Activated CD8-positive, alpha-beta memory T cell treated with anti-CD3 and anti-CD28 coated beads for 1 hour (primary cell): Measurements from ENCODE around the gene DGCR8.

Experiments used
- DNase-seq, 2 donors: peaks; one replicate each; pipeline ENCODE4 v3.0.0-alpha.2; 2020; ENCODE audit warnings: low read depth in 1 of 2; ENCODE audit errors: extremely low read depth in 1 of 2

The DGCR8 gene

DNA sequence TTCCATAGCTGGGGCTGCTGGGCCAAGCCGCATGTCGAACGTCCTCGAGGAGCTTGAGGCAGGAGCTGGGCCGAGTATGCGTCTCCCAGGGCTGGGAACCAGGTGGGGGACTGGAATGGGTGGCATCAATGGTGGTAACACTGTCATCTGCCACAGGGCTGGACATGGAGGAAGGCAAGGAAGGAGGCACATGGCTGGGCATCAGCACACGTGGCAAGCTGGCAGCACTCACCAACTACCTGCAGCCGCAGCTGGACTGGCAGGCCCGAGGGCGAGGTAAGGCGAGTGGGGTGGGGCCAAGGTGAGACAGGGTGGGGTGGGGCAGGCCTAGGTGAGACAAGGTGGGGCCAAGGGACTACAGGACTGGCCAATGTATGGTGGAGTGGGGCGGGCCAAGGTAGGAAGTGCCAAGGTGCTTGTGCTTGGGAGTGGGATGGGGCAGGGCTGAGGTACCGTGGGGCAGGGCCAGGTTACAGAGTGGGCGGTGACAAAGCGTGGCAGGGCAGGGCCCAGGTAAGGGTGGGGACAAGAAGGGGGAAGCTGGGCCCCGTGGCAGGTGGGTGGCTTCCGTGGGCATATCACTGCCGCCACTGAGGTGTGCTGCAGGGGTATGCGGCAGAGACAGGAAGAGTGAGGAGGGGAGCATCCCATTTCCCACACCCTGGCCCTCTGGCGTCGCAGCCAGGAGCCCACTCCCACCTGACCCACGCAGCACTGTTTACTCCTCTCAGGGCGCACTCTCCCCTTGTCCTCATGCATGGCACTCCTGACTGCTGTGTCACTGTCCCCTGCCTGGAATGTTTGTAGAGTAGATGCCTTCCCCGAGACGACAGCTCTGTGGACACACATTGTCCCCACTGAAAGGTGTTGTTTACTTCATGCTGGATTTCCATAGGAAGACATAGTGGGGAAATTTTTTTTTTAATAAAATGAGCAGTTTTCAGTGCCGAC is 27.5 kb upstream of the DGCR8 start:
- no peak for DNase-seq

DNA sequence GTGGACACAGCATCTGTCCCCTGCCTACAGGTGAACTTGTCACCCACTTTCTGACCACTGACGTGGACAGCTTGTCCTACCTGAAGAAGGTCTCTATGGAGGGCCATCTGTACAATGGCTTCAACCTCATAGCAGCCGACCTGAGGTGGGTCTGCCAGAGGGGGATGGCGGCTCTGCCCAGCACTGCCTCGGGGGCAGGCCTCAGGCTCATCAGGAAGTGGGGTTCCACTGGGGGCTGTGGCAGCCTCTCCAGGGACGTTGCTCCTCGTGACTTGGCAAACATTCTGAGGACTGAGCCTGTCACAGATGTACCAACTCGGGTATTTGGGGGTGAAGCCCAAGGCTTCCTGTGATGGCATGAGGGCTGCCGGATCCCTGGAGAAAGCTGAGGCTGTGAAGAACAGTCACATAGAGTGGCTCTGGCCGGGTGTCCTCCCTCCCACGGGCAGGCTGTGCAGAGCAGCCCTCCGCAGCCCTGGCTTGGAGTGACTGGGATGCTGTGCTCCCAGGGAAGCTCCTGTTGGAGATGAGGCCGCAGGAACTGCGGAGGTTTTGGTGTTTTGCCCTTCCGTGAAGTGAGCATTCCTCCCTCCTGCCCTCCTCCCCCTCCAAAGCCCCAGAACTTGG is 26.5 kb upstream of the DGCR8 start:
- no peak for DNase-seq

DNA sequence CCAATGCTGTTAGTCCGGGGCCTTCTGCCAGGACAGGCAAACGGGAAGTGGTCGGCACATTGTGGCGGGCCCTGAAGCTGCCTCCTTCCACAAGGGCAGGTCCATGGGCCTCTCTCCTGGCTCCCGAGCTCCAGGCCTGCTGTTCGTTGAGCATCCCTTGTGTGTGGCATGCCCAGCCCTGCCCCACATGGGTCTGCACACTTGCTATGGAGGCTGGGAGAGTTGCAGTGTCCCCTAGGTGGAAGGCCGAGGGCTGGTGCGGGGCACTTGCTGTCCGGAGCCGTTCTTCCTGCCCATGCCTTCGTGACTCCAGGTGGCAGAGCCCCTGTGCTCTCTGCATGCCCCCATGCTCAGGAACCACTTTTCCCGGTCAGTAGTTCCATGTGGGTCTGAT is 26.0 kb upstream of the DGCR8 start:
- DNase-seq = no peak

DNA sequence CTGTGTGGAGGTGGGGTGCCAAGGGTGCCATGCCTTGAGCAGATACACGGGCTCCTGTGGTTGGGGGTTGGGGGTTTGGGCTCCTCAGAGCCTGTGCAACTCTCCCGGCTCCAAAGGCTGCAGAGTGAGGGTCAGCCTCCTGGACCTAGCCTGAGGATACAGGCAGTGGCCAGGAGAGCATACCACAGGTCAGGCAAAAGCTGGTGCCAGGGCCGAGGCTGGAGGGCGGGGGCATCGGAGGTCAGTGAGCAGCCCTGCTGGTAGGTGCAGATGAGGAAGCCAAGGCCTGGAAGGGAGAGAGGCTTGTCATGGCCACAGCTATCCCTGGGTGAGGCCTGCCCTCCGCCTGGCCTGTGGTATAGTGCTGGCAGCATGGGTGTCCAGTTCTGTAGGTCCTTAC is 25.6 kb upstream of the DGCR8 start:
- no peak for DNase-seq

DNA sequence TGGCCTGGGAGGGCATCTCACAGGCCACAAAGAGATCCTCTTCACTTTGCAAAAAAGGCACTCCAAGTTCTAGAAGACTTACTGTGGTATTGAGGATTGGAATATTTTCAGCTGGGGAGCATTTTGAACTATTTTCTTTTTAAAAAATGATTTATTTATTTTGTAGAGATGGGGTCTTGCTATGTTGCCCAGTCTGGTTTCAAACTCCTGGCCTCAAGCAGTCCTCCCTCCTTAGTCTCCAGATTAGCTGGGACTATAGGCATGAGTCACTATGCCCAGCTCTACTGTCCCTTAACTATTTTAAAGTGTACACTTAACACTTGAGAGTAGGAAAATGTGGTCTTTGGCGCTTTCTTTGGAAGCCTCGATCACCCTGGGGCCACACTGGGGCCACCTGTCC is 24.9 kb upstream of the DGCR8 start:
- no peak for DNase-seq

DNA sequence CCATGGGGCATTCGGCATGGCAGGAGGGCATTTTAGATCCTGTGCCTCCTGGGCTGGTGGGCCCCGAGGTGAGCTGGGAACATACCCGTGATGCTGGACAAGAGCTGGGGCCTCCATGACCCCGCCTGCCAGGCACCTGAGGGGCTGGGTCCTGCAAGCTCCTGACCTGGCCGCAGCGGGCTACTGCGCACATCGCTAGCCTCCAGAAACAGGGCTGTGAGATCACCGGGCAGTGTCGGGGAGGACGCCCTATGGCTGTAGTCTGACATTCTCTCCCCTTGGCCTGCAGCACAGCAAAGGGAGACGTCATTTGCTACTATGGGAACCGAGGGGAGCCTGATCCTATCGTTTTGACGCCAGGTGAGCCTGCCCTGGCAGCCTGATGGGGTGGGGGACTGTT is 24.4 kb upstream of the DGCR8 start:
- no peak for DNase-seq

DNA sequence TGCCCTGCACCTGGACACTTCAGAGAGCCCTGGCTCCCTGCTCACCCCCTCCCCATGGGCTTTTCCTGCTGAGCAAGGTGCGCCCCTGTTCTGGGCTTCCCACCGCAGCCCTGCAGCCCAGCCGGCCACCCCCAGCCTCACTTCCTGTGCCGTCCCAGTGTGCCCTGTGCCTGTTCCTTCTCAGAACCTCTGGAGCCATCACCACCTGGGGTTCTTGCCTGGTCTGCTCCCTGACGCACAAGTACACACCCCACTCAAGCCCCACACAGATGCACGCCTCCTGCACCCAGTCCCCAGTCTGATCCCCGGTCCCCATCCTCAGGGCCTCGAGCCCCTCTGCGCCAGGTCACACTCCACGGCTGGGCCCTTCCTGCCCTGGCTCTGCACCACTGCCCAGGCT is 23.9 kb upstream of the DGCR8 start:
- no peak for DNase-seq

DNA sequence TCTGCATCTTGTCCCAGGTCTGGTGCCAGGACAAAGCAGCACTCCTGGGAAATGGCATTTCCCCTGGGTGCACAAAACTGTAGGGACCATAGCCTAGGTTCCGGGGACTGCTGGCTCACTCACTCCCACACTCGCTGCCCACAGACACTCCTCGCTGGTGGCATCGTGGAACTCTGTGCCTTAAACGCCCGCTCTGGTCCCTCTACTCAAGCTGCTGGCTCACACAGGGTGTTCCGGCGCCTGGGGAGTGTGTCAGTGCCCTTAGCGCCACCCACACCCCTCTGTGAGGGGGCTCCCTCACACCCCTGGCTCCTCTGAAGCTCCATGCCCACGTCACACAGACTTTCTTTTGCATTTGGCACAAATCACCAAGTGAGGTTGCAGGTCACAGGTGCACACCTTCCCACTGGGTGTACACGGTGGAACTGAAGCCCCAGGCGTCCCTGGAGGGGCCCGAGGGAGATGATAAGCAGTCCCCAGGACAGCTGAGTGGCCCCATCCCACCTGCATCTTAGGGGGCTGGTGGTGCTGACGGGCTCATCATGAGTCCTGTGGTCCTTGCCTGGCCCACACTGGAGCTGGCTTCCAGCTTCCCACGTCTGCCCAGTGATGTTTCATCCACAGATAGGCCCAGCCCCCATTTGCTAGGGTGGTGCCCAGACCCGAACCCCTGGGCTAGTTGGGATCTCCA is 23.2 kb upstream of the DGCR8 start:
- DNase-seq = no peak

DNA sequence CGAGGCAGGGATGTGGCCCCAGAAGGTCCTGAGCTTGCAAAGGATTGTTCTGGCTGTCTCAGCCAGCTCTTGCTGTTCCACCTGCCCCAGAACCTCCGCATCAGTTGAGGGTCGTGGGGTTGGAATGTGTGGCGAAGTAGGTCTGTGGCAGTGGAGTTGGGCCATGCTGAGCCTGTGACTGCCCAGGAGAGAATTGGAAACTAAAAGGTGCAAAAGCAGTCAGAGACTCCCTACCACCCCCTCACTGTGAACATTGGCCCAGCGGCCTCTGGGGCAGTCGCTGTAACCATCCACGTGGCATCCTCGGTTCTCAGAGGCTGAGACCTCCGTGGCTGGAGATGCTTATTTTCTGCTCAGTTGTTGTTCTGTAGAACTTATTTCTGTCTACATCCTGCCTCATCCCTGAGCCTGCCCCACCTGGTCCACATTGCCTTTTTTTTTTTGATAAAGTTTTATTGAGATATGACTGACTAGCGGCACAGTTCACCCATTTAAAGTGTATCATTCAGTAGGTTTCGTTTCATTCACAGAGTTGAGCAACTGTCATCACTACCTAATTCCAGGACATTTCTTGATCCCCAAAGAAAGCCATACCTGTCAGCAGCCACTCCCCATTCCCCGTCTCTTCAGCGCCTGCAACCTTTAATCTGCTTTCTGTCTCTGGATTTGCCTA is 22.3 kb upstream of the DGCR8 start:
- DNase-seq = no peak

DNA sequence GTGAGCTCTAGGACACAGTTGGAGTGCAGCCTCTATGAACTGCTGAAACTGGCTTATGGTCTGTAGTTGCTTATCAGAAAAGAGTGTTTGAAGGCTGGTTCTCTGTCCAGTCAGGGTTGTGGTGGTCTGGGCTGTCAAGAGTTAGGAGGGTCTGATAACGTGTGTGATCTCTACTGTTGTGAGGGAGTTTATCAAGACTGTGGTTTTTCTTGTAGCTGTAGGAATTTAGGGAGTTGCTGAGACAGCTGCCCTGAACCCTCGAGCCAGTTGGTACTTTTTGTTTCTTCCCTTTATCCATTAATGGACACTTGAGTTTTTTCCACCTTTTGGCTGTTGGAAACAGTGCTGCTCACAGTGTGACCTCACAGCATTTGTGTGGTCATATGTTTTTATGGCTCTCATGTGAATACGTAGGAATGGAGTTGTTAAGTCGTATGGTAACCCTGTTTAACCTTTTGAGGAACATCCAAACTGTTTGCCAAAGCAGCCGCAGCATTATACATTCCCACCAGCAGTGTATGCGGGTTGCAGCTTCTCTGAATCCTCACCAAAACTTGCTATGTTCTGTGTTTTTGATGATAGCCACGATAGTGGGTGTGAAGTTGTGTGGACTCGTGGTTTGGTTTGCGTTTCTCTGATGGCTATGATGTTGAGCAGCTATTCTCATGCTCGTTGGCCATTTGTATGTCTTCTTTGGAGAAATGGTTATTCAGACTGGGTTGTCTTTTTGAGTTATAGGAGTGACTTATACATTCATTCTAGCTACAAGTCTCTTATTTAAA is 20.9 kb upstream of the DGCR8 start:
- no peak for DNase-seq

DNA sequence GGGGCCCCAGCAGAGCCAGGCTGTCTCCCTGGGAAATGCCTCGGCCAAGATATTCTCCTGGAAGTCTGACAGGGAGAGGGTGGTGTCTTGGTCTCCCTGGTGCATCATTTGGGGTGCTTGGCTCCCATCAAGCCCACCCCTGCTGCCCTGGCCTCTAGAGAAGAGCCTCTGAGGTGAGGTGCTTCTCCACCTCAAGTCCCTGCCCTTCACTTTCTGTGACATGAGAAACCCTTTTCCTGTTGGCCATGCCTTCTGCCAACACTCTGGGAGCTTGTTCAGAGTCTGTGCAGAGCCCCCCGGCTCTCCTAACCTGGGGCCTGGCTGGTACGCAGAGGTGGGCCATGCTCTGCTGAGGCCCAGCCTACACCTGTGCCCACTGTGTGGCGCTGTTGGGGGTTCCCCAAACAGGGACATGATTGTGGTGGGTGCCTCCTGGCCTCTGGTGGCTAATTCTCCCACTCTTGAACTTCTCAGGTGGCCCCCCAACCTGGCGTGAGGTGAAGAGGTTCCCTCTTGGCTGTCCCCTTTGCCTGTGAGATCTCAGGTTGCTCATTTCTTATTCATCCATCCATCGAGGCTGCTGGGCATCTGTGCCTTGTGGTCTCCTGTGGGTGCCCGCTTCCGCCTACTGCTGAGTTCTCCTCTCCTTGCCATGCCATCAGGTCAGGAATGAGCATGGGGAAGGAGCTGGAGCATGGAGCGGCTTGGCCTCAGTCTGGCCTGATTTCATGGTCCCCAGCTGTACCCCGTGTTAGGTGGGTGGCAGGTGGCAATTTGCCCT is 19.2 kb upstream of the DGCR8 start:
- no peak for DNase-seq

DNA sequence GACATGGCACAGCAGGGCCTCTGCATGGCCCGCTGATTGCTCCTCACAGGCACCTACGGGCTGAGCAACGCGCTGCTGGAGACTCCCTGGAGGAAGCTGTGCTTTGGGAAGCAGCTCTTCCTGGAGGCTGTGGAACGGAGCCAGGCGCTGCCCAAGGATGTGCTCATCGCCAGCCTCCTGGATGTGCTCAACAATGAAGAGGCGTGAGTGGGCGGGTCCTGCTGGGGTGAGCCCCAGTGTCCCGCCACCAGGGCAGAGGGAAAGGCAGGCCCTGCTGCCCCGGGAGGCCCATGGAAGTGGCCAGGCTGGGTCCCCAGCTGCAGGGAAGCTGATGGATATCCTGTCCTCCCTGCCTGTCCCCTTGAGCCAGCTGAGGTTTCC is 18.6 kb upstream of the DGCR8 start:
- DNase-seq = no peak

DNA sequence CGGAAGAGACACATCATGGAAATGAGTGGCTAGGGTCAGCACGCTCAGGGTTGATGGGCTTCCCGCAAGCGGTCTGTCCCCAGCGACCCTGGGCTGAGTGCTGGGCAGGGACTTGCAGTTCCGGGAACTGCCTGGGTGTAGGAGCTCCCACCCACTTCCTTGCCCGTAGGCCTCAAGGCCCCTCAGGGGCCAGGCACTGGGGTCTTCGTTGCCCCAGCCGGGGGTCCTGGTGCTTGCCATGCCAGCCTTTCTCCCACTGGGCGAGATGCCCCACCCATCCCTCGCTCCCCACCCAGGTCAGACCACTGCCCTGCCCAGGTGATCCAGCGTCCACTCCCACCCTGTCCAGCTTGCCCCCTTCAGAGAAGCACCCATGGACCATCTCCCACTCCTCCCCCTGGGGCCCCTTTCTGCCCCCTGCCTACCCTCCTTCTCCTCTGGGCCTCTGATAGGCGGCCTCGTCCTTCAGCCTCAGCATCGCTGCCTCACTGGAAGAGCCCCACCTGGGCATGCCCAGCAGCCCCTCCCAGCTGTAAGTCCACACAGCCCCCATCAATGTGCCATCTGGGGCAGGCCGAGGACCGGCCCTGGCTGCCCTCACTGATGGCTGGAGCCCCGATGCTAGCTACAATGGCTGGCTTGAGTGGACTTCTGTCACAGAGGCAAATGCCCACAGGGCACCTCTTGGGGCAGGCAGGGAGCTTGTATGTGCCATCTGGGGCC is 17.8 kb upstream of the DGCR8 start:
- DNase-seq = no peak

DNA sequence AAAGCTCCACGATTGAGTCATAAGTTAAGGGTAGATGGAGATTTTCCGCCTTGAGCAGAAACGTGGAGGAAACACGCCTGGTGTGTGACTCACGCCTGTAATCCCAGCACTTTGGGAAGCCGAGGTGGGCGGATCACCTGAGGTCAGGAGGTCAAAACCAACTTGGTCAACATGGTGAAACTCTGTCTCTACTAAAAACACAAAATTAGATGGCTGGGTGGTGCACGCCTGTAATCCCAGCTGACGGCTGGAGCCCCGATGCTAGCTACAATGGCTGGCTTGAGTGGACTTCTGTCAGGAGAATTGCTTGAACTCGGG is 17.3 kb upstream of the DGCR8 start:
- DNase-seq = no peak

DNA sequence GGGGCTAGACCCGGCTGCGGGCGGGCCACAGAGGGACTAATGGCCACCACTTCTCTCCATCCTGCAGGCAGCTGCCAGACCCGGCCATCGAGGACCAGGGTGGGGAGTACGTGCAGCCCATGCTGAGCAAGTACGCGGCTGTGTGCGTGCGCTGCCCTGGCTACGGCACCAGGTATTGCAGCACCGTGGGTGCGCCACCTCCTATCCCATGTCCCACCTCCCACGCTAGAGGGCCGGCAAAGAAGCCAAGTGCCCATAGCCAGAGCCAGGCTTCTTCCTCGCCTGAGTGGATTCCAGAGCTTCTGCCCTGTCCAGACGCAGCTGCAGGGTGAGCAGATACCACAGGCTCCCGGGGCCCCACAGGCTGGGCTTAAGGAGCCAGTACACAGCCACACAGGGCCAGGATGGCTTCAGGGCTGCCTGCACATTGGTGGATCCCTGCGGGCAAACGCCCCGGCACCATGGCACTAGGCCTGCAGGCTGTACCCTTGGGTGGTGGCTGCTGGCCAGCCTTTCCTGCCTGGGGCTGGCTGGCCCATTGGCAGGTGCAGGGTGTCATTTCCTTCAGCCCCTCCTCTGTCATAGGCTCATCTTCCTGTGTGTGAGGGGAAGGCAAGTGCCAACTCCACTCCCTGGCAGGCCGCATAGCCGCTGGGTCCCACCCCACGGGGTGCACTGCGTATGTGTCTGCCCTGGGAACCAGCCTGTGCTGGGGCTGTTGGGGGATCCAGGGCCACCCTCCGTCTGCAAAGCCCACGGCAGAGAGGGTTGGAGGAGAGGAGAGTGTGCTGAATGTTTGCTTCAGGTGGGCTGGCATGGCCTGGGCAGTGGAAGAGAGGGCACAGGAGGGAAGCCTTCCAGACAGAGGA is 16.5 kb upstream of the DGCR8 start:
- DNase-seq = no peak

DNA sequence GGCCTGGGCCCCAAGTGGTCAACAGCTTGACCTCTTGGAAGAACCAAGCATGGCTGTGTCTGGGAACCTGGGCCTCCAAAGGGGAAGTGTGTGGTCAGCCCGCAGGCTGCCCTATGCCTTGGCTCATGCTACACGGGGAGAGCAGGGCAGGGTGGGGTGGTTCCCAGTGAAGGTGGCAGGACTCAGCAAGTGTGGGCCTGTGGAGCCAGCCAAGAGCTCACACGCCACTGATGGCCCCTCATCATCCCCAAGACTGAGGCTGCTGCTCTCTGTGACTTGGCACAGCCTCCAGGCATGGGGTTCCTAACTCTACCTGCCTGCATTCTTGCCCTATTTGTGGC is 15.9 kb upstream of the DGCR8 start:
- no peak for DNase-seq

DNA sequence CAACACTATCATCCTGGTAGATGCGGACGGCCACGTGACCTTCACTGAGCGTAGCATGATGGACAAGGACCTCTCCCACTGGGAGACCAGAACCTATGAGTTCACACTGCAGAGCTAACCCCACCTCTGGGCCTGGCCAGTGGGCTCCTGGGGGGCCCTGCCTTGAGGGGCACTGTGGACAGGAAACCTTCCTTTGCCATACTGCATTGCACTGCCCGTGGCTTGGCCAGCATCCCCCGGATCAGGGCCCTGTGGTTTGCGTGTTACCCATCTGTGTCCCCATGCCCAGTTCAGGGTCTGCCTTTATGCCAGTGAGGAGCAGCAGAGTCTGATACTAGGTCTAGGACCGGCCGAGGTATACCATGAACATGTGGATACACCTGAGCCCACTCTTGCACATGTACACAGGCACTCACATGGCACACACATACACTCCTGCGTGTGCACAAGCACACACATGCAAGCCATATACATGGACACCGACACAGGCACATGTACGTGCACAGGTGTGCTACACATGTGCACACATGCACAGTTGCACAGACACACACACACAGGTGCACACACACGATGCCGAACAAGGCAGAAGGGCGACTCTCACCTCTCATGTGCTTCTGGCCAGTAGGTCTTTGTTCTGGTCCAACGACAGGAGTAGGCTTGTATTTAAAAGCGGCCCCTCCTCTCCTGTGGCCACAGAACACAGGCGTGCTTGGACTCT is 15.3 kb upstream of the DGCR8 start:
- DNase-seq = no peak
